OCI-LY1 (cell line): ENCODE data around the gene SLC39A5.

ENCODE experiments used
- EZH2 ChIP-seq: fragments of 200-600 bp; sonication (generic), shearing (Covaris generic); IDR thresholded peaks from 2 replicates; pipeline ENCODE4 v1.8.0; 2017; ENCODE audit warnings: borderline replicate concordance, mixed run types, mild to moderate bottlenecking, antibody characterized with exemption, low read length, moderate library complexity, mixed read lengths
- TF ChIP-seq, protein P1 (sequence below): fragments of 200-600 bp; sonication (generic), shearing (Covaris generic); IDR thresholded peaks from 2 replicates; pipeline ENCODE4 v1.5.1; 2017; ENCODE audit warnings: mild to moderate bottlenecking, antibody characterized with exemption, low read length, moderate library complexity, mixed read lengths

DNA sequence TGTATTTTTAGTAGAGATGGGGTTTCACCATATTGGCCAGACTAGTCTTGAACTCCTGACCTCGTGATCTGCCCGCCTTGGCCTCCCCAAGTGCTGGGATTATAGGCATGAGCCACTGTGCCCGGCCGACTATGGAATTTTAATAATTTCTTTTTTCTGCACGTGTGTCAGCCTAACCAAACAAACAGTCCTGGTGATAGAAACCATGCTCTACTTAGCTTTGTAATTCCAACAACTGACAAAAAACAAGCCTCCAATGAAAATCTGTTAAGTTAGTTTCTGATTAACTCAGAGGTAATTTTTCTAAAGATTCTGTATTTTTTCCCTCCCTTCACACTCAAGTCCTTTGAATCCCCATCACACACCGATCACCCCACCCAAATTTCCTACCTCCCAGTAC is 52.2 kb downstream of the SLC39A5 start:
- TF ChIP-seq, protein P1, sequence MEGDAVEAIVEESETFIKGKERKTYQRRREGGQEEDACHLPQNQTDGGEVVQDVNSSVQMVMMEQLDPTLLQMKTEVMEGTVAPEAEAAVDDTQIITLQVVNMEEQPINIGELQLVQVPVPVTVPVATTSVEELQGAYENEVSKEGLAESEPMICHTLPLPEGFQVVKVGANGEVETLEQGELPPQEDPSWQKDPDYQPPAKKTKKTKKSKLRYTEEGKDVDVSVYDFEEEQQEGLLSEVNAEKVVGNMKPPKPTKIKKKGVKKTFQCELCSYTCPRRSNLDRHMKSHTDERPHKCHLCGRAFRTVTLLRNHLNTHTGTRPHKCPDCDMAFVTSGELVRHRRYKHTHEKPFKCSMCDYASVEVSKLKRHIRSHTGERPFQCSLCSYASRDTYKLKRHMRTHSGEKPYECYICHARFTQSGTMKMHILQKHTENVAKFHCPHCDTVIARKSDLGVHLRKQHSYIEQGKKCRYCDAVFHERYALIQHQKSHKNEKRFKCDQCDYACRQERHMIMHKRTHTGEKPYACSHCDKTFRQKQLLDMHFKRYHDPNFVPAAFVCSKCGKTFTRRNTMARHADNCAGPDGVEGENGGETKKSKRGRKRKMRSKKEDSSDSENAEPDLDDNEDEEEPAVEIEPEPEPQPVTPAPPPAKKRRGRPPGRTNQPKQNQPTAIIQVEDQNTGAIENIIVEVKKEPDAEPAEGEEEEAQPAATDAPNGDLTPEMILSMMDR, result no peak
- TF ChIP-seq EZH2, result no peak
